ENCODE results near the gene CPXM2.
"Not testable (repeated sequence)": the region's sequence is repeated elsewhere in the genome, so short reads cannot be mapped to it uniquely, and the experiment has no call there.

The CPXM2 gene

DNA sequence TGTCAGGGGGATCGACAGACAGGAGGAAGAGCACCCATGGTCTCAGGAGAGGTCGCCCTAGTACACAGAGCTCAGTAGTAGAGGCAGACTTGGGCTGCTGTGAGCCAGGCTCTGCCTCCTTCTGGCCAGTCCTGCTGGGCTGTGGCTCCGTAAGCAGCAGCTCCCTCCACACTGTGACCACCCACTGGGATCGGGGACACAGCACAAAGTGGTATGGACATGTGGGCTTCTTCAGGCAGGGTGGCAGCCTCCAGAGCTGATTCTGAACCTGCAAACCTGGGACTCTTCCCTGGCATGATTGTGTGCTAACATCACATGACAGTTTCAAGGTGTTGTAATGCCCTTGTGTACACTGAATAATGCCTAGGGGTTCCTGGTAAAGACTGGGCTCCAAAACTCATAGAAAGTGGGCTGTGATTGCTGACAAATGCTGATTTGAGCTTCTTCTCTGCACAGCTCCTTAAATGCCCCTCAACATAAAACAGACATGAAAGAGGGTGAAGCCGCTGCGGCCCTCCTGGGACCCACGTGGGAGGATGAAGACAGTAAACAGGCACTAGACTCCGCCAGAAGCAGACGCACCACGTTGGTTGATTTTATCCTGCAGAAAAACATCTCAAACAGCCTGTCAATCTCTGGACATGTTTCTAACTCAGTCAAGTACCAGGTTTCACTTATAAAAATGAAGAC lies 148.7 kb downstream of the CPXM2 start:
- no peaks in the 10 kb centered on the region for H3K9me3 ChIP-seq (ENCODE audit: control insufficient read depth, low read length)
- peaks cover 12% of the 10 kb centered on the region for H3K4me1 ChIP-seq (ENCODE audit: control insufficient read depth, insufficient read depth, low read length, poor library complexity, severe bottlenecking)
- H3K27ac ChIP-seq (ENCODE audit: low read depth, low read length, severe bottlenecking) = no peak overlapping the region
- H3K4me3 ChIP-seq (ENCODE audit: extremely low read depth, insufficient read depth, low read length, poor library complexity, severe bottlenecking) = no peak overlapping the region
- 82 to 95% methylated on average over 8 to 10 of the region's 10 CpGs for WGBS, 2 experiments (ENCODE audit: insufficient coverage in 2 of 2)
- no peaks in the 10 kb centered on the region for H3K36me3 ChIP-seq (ENCODE audit: control insufficient read depth, insufficient read depth, low read length)

DNA sequence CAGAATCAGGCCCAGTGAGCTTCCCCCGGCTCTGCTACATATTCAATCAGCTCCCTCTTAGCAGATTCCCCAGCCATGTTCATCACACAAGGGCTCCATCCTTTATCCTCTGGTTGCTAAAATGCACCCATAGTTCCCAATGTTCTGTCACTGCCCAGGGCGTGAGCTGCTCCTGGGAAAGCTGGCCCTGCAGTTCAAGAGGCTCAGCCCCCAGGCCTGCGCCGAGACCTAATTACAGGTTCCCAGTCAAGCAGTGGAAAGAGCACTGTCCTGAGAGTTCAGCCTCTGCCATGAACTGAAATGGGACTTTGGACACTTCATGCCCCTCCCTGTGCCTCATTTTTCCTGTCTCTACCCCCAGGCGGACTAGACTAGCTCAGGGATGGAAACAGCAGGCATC lies 149.9 kb downstream of the CPXM2 start:
- H3K9me3 ChIP-seq (ENCODE audit: control insufficient read depth, low read length) = no peaks in the 10 kb centered on the region
- H3K4me3 ChIP-seq (ENCODE audit: extremely low read depth, insufficient read depth, low read length, poor library complexity, severe bottlenecking) = no peak overlapping the region
- H3K4me1 ChIP-seq (ENCODE audit: control insufficient read depth, insufficient read depth, low read length, poor library complexity, severe bottlenecking) = peaks cover 12% of the 10 kb centered on the region
- WGBS, 2 experiments (ENCODE audit: insufficient coverage in 2 of 2) = 94 to 97% methylated on average over 5 of the region's 5 CpGs
- no peak overlapping the region for H3K27ac ChIP-seq (ENCODE audit: low read depth, low read length, severe bottlenecking)
- no peaks in the 10 kb centered on the region for H3K36me3 ChIP-seq (ENCODE audit: control insufficient read depth, insufficient read depth, low read length)

DNA sequence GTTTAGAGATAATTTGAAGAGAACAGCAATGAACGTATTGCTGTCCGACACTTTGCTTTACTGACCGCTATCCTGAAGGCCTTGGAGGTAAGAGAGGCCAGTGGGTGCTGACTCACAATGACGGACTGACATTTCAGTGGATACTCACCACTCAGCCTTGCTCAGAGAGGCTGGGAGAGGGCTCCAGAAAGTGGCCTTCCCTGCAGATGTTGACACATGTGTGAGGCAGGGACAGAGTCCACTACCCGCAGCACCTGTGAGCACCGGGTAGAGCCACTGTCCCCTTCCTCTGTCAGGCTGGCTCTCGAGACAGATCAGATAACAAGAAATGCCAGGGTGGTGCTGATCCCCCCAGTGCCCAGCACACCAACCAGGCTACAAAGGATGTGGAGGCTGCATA lies 150.5 kb downstream of the CPXM2 start:
- WGBS, 2 experiments (ENCODE audit: insufficient coverage in 2 of 2) = 81 to 96% methylated on average over 4 to 7 of the region's 7 CpGs
- no peaks in the 10 kb centered on the region for H3K9me3 ChIP-seq (ENCODE audit: control insufficient read depth, low read length)

DNA sequence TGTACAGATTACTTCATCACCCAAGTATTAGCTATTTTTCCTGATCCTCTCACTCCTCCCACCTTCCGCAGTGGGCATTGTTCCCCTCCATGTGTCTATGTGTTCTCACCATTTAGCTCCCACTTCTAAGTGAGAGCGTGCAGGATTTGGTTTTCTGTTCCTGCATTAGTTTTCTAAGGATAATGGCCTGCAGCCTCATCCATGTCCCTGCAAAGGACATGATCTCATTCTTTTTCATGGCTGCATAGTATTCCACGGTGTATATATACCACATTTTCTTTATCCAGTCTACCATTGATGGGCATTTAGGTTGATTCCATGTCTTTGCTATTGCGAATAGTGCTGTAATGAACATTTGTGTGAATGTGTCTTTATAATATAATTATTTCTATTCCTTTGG lies 154.7 kb downstream of the CPXM2 start:
- 65 to 90% methylated on average over 2 of the region's 4 CpGs for WGBS, 2 experiments (ENCODE audit: insufficient coverage in 2 of 2)
- H3K4me3 ChIP-seq (ENCODE audit: extremely low read depth, insufficient read depth, low read length, poor library complexity, severe bottlenecking); H3K9me3 ChIP-seq (ENCODE audit: control insufficient read depth, low read length); H3K27ac ChIP-seq (ENCODE audit: low read depth, low read length, severe bottlenecking); H3K36me3 ChIP-seq (ENCODE audit: control insufficient read depth, insufficient read depth, low read length); H3K4me1 ChIP-seq (ENCODE audit: control insufficient read depth, insufficient read depth, low read length, poor library complexity, severe bottlenecking): not testable (repeated sequence)

More for the DNA sequence above, 150.5 kb downstream of the CPXM2 start:
- Histone ChIP-seq H3K4me1 (ENCODE audit: control insufficient read depth, insufficient read depth, low read length, poor library complexity, severe bottlenecking) (peaks cover 12% of the 10 kb centered on the region), H3K36me3 (ENCODE audit: control insufficient read depth, insufficient read depth, low read length) (no peaks in the 10 kb centered on the region), H3K4me3 (ENCODE audit: extremely low read depth, insufficient read depth, low read length, poor library complexity, severe bottlenecking) (no peak overlapping the region), H3K27ac (ENCODE audit: low read depth, low read length, severe bottlenecking) (no peak overlapping the region)

DNA sequence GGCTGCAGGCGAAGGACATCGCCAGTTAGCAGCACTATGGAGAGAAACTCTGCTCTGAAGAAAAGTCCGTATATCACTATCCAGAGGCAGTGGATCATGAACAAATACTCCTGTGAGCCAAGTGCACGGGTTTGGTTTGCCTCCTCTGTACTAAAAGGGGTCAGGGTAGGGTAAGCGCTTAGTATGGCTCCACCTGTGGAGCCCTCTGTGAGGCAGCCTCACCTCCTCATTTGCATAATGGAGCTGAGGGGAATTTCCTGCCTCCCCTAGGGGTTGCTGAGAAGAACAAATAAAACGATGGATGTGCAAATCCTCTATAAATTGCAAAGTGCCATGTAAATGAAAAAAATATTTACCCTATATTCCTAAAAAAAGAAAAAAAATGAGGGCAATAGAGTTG lies 162.1 kb downstream of the CPXM2 start:
- H3K4me3 ChIP-seq (ENCODE audit: extremely low read depth, insufficient read depth, low read length, poor library complexity, severe bottlenecking) = no peak overlapping the region
- H3K36me3 ChIP-seq (ENCODE audit: control insufficient read depth, insufficient read depth, low read length) = no peaks in the 10 kb centered on the region
- no peaks in the 10 kb centered on the region for H3K9me3 ChIP-seq (ENCODE audit: control insufficient read depth, low read length)
- WGBS, 2 experiments (ENCODE audit: insufficient coverage in 2 of 2) = 80 to 83% methylated on average over 3 to 4 of the region's 6 CpGs
- H3K4me1 ChIP-seq (ENCODE audit: control insufficient read depth, insufficient read depth, low read length, poor library complexity, severe bottlenecking) = no peaks in the 10 kb centered on the region
- H3K27ac ChIP-seq (ENCODE audit: low read depth, low read length, severe bottlenecking) = no peak overlapping the region

DNA sequence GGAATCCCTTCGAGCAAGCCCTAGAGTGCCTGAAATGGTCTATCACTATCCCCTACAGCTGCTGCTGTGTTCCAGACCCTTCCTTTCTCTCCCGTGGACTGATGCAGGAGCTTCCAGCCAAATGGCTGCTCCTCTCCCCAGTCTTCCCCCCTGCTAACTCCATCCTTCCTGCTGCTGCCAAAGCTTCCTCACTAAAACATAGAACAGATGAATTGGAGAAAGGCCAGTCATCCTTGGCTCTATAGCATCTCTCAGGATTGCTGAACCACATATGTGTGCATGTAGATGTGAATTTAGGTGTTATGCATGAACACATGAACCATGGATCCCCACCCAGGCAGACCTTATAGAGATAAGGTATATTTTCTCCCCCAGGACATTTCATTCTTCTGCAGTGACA lies 164.8 kb downstream of the CPXM2 start:
- 90% methylated on average over 2 of the region's 2 CpGs for WGBS, 2 experiments (ENCODE audit: insufficient coverage in 2 of 2)
- Histone ChIP-seq H3K4me3 (ENCODE audit: extremely low read depth, insufficient read depth, low read length, poor library complexity, severe bottlenecking) (no peak overlapping the region), H3K9me3 (ENCODE audit: control insufficient read depth, low read length) (no peaks in the 10 kb centered on the region), H3K27ac (ENCODE audit: low read depth, low read length, severe bottlenecking) (no peak overlapping the region), H3K4me1 (ENCODE audit: control insufficient read depth, insufficient read depth, low read length, poor library complexity, severe bottlenecking) (no peaks in the 10 kb centered on the region), H3K36me3 (ENCODE audit: control insufficient read depth, insufficient read depth, low read length) (no peaks in the 10 kb centered on the region)

DNA sequence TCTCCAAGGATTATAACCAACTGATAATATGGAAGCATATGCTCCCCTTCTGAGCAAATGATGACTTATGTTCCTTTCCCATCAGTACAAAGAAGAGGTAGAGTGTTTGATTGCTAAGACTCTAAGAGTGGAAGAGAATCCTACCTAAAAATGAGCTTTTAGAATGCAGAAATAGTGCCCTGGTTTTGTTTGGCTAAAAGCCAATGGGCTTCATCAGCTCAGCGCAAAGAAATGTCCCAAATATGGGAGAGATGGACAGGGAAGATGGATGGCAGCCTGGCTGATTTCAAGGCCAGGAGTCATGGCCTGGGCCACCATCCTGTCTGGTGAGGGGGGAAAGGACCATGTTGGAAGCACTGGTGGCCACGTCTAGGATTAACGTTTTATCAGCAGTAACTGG lies 165.2 kb downstream of the CPXM2 start:
- 76 to 80% methylated on average over 3 of the region's 3 CpGs for WGBS, 2 experiments (ENCODE audit: insufficient coverage in 2 of 2)
- H3K4me1 ChIP-seq (ENCODE audit: control insufficient read depth, insufficient read depth, low read length, poor library complexity, severe bottlenecking) = no peaks in the 10 kb centered on the region
- H3K27ac ChIP-seq (ENCODE audit: low read depth, low read length, severe bottlenecking) = no peak overlapping the region
- H3K9me3 ChIP-seq (ENCODE audit: control insufficient read depth, low read length) = no peaks in the 10 kb centered on the region
- H3K4me3 ChIP-seq (ENCODE audit: extremely low read depth, insufficient read depth, low read length, poor library complexity, severe bottlenecking) = no peak overlapping the region
- H3K36me3 ChIP-seq (ENCODE audit: control insufficient read depth, insufficient read depth, low read length) = no peaks in the 10 kb centered on the region

DNA sequence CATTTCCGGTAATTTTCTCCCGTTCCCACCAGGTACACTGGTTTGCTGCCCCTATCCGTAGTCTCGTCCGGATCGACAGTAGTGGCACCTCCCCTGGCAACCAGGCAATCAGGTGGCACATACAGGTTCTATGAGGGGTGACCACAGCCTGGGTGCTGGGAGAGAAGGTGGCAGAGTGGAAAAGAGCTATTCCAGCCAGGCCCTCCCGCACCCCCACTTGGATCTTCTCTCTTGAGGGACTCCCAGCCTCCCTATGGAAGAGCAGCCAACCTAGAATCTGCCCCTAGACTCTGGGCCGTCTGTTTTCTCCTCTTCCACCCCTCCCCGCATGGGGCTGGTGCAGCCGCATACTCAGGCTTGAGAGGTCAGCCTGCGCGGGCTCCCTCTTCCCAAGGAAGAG lies 166.9 kb downstream of the CPXM2 start:
- 93 to 94% methylated on average over 12 of the region's 12 CpGs for WGBS, 2 experiments (ENCODE audit: insufficient coverage in 2 of 2)
- Histone ChIP-seq H3K27ac (ENCODE audit: low read depth, low read length, severe bottlenecking) (no peak overlapping the region), H3K4me3 (ENCODE audit: extremely low read depth, insufficient read depth, low read length, poor library complexity, severe bottlenecking) (no peak overlapping the region), H3K9me3 (ENCODE audit: control insufficient read depth, low read length) (no peaks in the 10 kb centered on the region), H3K36me3 (ENCODE audit: control insufficient read depth, insufficient read depth, low read length) (no peaks in the 10 kb centered on the region), H3K4me1 (ENCODE audit: control insufficient read depth, insufficient read depth, low read length, poor library complexity, severe bottlenecking) (no peaks in the 10 kb centered on the region)

DNA sequence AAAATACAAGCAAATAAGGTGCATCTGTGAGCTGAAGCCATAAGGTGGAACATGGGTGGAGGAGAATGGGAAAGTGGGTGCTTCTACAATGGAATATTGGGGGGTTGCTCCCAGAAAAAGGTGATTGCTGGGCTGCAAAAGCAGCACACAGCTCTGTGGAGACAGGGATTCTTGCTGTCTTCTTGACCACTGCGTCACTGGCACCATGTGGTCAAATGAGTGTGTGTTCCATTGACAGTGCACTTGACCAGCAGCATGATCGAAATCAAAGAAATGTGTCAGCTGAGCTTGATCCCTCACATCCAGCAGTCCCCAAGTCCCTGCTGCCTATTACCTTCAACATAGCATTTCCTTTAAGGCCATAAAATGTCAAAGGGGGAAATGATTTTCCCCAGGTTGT lies 169.3 kb downstream of the CPXM2 start:
- 100% methylated on average over 1 to 2 of the region's 2 CpGs for WGBS, 2 experiments (ENCODE audit: insufficient coverage in 2 of 2)
- peaks cover 4% of the 10 kb centered on the region for H3K9me3 ChIP-seq (ENCODE audit: control insufficient read depth, low read length)
- H3K27ac ChIP-seq (ENCODE audit: low read depth, low read length, severe bottlenecking) = no peak overlapping the region
- H3K36me3 ChIP-seq (ENCODE audit: control insufficient read depth, insufficient read depth, low read length) = no peaks in the 10 kb centered on the region
- no peaks in the 10 kb centered on the region for H3K4me1 ChIP-seq (ENCODE audit: control insufficient read depth, insufficient read depth, low read length, poor library complexity, severe bottlenecking)
- H3K4me3 ChIP-seq (ENCODE audit: extremely low read depth, insufficient read depth, low read length, poor library complexity, severe bottlenecking) = no peak overlapping the region

DNA sequence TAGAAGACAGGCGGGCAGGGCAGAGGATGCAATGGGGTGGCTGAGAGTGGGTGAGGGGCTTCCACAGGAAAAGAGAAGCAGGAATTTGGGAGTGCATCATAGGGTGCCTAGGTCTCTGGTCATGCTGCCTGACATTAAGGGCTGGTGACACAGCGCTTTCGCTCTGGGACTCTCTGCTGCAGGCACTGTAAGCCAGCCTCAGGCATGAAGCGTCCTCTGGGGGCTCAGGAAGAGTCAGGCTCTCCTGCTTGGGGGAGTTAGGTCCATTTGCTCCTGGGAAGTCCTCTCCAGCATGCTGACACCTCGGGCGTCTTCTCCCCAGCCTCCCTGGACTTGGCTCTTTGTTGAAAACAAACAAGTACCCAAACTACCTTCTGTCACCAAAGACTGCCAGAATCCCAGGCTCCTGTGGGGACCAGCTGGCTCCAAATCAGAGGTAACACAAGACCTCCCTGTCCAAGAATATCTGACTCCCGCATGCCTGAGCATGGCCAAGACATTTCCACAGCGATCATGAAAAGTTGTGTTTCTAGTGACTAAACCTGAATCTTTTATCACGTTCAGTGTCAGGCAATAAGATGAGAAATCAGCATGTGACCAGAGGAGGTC lies 170.1 kb downstream of the CPXM2 start:
- 85 to 94% methylated on average over 7 to 9 of the region's 9 CpGs for WGBS, 2 experiments (ENCODE audit: insufficient coverage in 2 of 2)
- Histone ChIP-seq H3K36me3 (ENCODE audit: control insufficient read depth, insufficient read depth, low read length) (no peaks in the 10 kb centered on the region), H3K27ac (ENCODE audit: low read depth, low read length, severe bottlenecking) (no peak overlapping the region), H3K4me1 (ENCODE audit: control insufficient read depth, insufficient read depth, low read length, poor library complexity, severe bottlenecking) (no peaks in the 10 kb centered on the region), H3K4me3 (ENCODE audit: extremely low read depth, insufficient read depth, low read length, poor library complexity, severe bottlenecking) (no peak overlapping the region), H3K9me3 (ENCODE audit: control insufficient read depth, low read length) (peaks cover 4% of the 10 kb centered on the region)

DNA sequence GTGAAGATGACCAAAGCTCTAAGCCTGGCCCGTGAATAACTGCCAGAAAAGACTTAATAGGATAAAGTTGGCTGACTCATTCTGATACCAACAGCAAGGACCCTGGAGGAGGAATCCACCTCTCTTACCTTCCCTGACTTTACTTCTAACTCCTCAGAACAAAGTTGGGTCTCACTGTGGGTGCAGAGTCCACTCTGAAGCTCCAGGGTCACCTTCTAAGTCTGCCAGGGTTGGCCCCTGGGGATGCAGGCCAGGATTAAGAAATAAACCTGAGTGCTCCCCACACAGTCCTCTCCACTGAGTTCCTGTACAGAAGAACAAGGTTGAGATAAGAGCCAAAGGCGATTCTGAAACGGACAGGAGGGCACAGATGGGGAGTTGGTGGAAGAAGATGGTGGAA lies 171.1 kb downstream of the CPXM2 start:
- peaks cover 4% of the 10 kb centered on the region for H3K9me3 ChIP-seq (ENCODE audit: control insufficient read depth, low read length)
- H3K4me3 ChIP-seq (ENCODE audit: extremely low read depth, insufficient read depth, low read length, poor library complexity, severe bottlenecking) = no peak overlapping the region
- no peak overlapping the region for H3K27ac ChIP-seq (ENCODE audit: low read depth, low read length, severe bottlenecking)
- WGBS, 2 experiments (ENCODE audit: insufficient coverage in 2 of 2) = 79 to 100% methylated on average over 2 of the region's 3 CpGs
- no peaks in the 10 kb centered on the region for H3K36me3 ChIP-seq (ENCODE audit: control insufficient read depth, insufficient read depth, low read length)
- no peaks in the 10 kb centered on the region for H3K4me1 ChIP-seq (ENCODE audit: control insufficient read depth, insufficient read depth, low read length, poor library complexity, severe bottlenecking)

All from mesodermal cell (in vitro differentiated cells).